Endometrial microvascular endothelial cells (primary cell): Measurements from ENCODE around the gene CD36. TPM values are rescaled to one million over a fixed set of nuclear protein-coding genes. Genes with fewer than 3 reads are reported as not detected.

Experiments
- in situ Hi-C: cut with HindIII; loops from 2 replicates; pipeline ENCODE4 v1.10.0; 2017; ENCODE audit warnings: low sequenced_read_pairs, low pct_unique_long_range_greater_than_20kb; ENCODE audit errors: inconsistent ontology term
- total RNA-seq: library from RNA; depleted of rRNA; stranded (reverse); fragments of >200 nt; gene quantifications from one replicate; pipeline ENCODE4 v1.2.3, GENCODE V29; 2015; ENCODE audit errors: inconsistent ontology term

Gene CD36
- total RNA-seq, 1 donor from 2014 or later, result not detected

GRCh38 chr7:80646083-80646865 lies 7.8 kb downstream of the CD36 start:
- in situ Hi-C loops, result no loop called here

GRCh38 chr7:80647436-80647835 lies 9.0 kb downstream of the CD36 start:
- in situ Hi-C loops, result no loop called here

DNA sequence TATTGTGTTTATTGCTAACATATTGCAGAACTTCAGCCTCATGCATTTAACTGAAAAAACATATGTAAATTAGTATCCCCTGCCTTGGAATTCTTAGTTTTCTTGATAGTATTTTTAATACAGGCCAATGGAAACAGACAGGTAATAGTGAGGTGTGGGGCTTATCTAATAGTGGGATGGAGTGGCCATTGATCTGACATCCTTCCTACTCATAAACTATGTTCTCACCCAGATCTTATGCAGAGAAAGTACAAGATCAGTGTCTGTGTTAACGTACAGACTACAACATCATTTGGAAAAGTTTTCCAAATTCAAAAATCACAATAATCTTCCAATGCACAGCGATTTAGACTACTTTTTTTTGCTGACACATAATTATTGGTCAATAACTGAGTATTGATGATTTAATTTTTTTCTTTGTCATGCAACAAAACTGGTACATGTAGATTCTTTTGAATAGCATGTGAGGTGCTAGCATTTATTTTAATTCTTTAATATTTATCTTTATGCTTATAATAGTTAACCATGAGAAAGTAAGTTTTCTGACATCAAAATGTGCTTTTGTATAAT lies 9.7 kb downstream of the CD36 start:
- in situ Hi-C loops, result no loop called here

- in situ Hi-C loops, result no loop called here
Observed at GRCh38 chr7:80649011-80649410, 10.6 kb downstream of the CD36 start.

DNA sequence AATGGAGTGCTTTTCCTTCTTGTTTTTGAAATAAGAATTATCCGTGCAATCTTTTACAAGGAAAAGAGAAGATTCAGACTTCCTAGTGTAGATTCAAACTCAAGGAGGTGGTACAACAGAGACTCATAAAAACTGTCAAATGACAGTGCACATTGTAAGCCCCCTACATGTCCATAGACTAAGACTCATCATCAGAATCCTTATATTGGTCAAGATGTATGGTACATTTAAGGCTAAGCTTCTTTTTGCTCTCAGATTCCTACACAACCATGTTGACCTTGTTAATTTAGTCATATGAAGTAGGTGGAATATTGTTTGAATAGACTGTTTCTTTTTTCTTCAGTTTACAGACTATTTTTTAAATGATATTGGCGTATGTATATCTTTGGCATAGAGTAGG lies 11.6 kb downstream of the CD36 start:
- in situ Hi-C loops, result loop anchor here (25.0 kb wide), 1 partner anchor 513 kb away; the partner anchor contains the start of gene GNAI1

GRCh38 chr7:80651471-80651870 lies 13.0 kb downstream of the CD36 start:
- in situ Hi-C loops, result loop anchor here (25.0 kb wide), 1 partner anchor 514 kb away; the partner anchor contains the start of gene GNAI1

GRCh38 chr7:80653244-80653643 lies 14.8 kb downstream of the CD36 start:
- in situ Hi-C loops, result loop anchor here (25.0 kb wide), 1 partner anchor 516 kb away; the partner anchor contains the start of gene GNAI1

- in situ Hi-C loops, result loop anchor here (25.0 kb wide), 1 partner anchor 518 kb away; the partner anchor contains the start of gene GNAI1
Observed at GRCh38 chr7:80654887-80655340, 16.5 kb downstream of the CD36 start.

GRCh38 chr7:80656029-80656428 lies 17.6 kb downstream of the CD36 start:
- in situ Hi-C loops, result loop anchor here (25.0 kb wide), 1 partner anchor 519 kb away; the partner anchor contains the start of gene GNAI1

- in situ Hi-C loops, result loop anchor here (25.0 kb wide), 1 partner anchor 522 kb away; the partner anchor contains the start of gene GNAI1
Observed at GRCh38 chr7:80659120-80660055, 20.9 kb downstream of the CD36 start.

DNA sequence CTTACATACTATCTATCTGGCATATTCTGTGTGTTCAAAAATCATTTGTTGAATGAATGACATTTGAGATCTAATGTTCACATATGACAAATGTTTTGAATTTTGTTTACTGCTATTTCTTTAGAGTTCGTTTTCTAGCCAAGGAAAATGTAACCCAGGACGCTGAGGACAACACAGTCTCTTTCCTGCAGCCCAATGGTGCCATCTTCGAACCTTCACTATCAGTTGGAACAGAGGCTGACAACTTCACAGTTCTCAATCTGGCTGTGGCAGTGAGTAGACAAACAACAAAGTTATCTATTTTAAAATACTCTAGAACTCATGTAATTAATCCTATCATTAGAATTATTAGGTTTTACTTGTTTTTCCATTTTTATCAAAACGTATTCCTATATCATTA lies 22.5 kb downstream of the CD36 start:
- in situ Hi-C loops, result loop anchor here (25.0 kb wide), 1 partner anchor 524 kb away; the partner anchor contains the start of gene GNAI1

- in situ Hi-C loops, result loop anchor here (25.0 kb wide), 1 partner anchor 524 kb away; the partner anchor contains the start of gene GNAI1
Observed at GRCh38 chr7:80661729-80662128, 23.3 kb downstream of the CD36 start.

GRCh38 chr7:80662252-80662651 lies 23.8 kb downstream of the CD36 start:
- in situ Hi-C loops, result loop anchor here (25.0 kb wide), 1 partner anchor 525 kb away; the partner anchor contains the start of gene GNAI1

DNA sequence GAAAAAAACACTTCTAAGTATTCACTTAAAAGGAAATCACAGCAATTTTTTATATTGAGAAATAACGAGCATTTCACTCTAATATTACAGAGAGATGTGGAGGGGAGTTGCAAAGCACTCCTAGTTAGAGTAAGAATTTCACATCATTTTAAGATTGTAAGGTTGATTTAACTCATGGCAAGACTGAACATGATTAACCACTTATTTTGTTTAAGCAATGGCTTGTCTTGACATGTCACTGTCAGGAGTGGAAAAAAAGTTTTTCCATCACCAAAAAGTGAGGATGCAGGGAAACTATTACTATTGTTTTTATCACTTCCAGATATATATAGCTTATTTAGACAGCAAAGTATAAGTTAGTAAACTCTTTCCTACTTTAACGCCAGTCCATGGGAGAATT lies 27.1 kb downstream of the CD36 start:
- in situ Hi-C loops, result loop anchor here (25.0 kb wide), 1 partner anchor 528 kb away; the partner anchor contains the start of gene GNAI1

DNA sequence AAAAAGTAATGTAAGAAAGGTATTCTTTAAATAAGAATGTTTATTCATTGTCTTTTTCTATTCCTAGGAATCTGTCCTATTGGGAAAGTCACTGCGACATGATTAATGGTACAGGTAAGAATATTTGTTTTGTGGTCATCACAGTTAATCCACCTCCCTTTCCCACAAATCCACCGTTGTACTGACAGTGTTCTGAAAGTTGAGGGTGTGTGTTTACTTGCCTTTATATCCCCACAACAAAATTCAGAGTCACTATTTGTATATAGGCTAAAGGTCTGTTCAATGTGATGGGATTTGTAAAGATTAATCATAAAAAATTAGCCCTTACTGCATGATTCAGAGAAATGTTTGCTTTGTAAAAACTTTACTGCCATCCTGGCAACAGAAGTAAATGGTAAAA lies 27.9 kb downstream of the CD36 start:
- in situ Hi-C loops, result loop anchor here (25.0 kb wide), 1 partner anchor 529 kb away; the partner anchor contains the start of gene GNAI1

DNA sequence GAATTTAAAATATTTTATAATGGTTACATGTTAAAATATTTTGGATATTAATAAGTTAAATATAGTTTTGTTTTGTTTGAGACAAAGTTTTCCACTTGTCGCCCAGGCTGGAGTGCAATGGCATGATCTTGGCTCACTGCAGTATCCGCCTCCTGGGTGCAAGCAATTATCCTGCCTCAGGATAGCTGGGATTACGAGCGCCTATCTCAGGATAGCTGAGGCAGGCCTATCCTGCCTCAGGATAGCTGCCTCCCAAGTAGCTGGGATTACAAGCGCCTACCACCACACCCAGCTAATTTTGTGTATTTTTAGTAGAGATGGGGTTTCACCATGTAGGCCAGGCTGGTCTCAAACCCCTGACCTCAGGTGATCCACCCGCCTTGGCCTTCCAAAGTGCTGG lies 30.9 kb downstream of the CD36 start:
- in situ Hi-C loops, result loop anchor here (25.0 kb wide), 1 partner anchor 532 kb away; the partner anchor contains the start of gene GNAI1

DNA sequence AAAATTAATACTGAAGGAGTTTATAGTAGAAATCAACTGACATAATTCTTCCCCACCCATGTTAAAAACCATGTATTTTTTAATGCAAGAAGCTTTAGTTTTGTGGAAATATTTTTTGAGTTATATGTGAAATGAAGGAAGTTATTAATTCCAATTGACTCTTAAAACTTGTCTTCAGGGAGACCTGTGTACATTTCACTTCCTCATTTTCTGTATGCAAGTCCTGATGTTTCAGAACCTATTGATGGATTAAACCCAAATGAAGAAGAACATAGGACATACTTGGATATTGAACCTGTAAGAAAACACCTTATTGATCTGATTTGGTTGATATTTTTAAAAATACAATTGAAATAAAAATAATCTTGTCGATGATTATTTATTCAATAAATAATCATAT lies 33.3 kb downstream of the CD36 start:
- in situ Hi-C loops, result loop anchor here (25.0 kb wide), 1 partner anchor 534 kb away; the partner anchor contains the start of gene GNAI1

GRCh38 chr7:80675090-80675489 lies 36.6 kb downstream of the CD36 start:
- in situ Hi-C loops, result no loop called here
